ENCODE results near the gene CSNK1G2. TPM values are rescaled to one million over a fixed set of nuclear protein-coding genes. Genes with fewer than 3 reads are reported as not detected.
A peak's percentile ranks its signal among the peaks of the same experiment; 100 is the strongest.

CSNK1G2 gene
- total and polyA plus RNA-seq, 2 experiments from 2014 or later, result 39.6 to 147 TPM

DNA sequence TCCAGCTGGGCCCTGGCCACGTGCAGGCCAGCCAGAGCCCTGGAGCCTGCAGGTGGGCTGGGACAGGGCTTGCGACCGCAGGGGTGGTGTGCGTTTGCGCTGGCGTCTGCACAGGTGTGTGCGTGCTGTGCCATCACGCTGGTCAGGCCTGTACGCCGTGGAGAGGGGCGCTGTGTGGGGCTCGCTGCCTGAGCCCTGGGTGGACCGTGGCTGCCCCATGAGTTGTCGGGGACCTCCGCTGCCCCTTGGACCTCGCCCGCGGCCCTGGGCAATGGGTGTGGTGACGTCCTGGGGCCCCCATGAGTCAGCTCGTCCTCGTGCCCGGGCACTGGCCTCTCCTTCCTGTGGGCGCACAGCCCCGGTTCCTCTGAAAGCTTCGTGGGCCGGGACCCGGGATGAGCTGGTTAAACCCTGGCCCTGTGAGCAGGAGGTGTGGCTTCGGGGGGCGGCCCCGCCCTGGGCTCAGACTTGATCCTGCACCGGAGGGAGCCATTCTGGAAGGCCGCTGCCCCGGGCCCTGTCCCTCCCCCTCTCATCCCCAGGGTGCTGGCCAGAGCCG is 6.8 kb downstream of the CSNK1G2 start:
- Mint-ChIP-seq H3K9me3 (no peaks in the 10 kb centered on the region), H3K4me1 (peaks cover 17% of the 10 kb centered on the region), H3K4me3 (no peak overlapping the region), H3K27me3 (ENCODE audit: insufficient read depth, low read depth, poor library complexity) (peaks cover 18% of the 10 kb centered on the region), H3K27ac (no peak overlapping the region), H3K36me3 (ENCODE audit: low read depth) (peaks cover 13% of the 10 kb centered on the region)
- Histone ChIP-seq H3K27me3 (ENCODE audit: insufficient read depth) (no peaks in the 10 kb centered on the region), H3K27ac (ENCODE audit: low read depth) (peak overlapping the region; percentile 32), H3K4me3 (no peak overlapping the region), H3K79me2 (replicated peaks; ENCODE audit: insufficient read depth) (peaks cover 100% of the 10 kb centered on the region), H3K4me2 (no peak overlapping the region), H2AFZ (no peak overlapping the region), H3K9me2 (ENCODE audit: insufficient read depth) (no peaks in the 10 kb centered on the region), H3K4me1 (ENCODE audit: insufficient read depth) (peaks cover 9% of the 10 kb centered on the region), H3F3A (replicated peaks; ENCODE audit: low read depth) (peaks cover 3% of the 10 kb centered on the region), H3K36me3 (ENCODE audit: insufficient read depth) (peaks cover 4% of the 10 kb centered on the region; the same call in 1 of the 2 replicates), H4K20me1 (replicated peaks; ENCODE audit: insufficient read depth) (peaks cover 46% of the 10 kb centered on the region)
- peak; percentile 62 for DNase-seq (ENCODE audit: low spot score)
- TF ChIP-seq CREB1 (CRISPR knock-in tag; IDR thresholded peaks at IDR 0.05; ENCODE audit: low read depth) (no peak), EZH2phosphoT487 (IDR thresholded peaks at IDR 0.05; ENCODE audit: unreplicated experiment) (no peak), STAT1 (IDR thresholded peaks at IDR 0.05; ENCODE audit: unreplicated experiment) (no peak), NANOG (IDR thresholded peaks at IDR 0.05; ENCODE audit: borderline replicate concordance) (no peak), ZNF331 (CRISPR knock-in tag; IDR thresholded peaks at IDR 0.05; ENCODE audit: low read depth) (no peak), JUNB (IDR thresholded peaks at IDR 0.05; ENCODE audit: unreplicated experiment) (no peak), EZH2 (IDR thresholded peaks at IDR 0.05; ENCODE audit: low read depth, unreplicated experiment) (no peak), ZNF114 (CRISPR knock-in tag; IDR thresholded peaks at IDR 0.05) (no peak), REST (IDR thresholded peaks at IDR 0.05; ENCODE audit: unreplicated experiment) (no peak), ETS1 (IDR thresholded peaks at IDR 0.05) (no peak), POLR2AphosphoS5 (IDR thresholded peaks at IDR 0.05; ENCODE audit: low read depth) (no peak)
- TF ChIP-seq, protein P1, sequence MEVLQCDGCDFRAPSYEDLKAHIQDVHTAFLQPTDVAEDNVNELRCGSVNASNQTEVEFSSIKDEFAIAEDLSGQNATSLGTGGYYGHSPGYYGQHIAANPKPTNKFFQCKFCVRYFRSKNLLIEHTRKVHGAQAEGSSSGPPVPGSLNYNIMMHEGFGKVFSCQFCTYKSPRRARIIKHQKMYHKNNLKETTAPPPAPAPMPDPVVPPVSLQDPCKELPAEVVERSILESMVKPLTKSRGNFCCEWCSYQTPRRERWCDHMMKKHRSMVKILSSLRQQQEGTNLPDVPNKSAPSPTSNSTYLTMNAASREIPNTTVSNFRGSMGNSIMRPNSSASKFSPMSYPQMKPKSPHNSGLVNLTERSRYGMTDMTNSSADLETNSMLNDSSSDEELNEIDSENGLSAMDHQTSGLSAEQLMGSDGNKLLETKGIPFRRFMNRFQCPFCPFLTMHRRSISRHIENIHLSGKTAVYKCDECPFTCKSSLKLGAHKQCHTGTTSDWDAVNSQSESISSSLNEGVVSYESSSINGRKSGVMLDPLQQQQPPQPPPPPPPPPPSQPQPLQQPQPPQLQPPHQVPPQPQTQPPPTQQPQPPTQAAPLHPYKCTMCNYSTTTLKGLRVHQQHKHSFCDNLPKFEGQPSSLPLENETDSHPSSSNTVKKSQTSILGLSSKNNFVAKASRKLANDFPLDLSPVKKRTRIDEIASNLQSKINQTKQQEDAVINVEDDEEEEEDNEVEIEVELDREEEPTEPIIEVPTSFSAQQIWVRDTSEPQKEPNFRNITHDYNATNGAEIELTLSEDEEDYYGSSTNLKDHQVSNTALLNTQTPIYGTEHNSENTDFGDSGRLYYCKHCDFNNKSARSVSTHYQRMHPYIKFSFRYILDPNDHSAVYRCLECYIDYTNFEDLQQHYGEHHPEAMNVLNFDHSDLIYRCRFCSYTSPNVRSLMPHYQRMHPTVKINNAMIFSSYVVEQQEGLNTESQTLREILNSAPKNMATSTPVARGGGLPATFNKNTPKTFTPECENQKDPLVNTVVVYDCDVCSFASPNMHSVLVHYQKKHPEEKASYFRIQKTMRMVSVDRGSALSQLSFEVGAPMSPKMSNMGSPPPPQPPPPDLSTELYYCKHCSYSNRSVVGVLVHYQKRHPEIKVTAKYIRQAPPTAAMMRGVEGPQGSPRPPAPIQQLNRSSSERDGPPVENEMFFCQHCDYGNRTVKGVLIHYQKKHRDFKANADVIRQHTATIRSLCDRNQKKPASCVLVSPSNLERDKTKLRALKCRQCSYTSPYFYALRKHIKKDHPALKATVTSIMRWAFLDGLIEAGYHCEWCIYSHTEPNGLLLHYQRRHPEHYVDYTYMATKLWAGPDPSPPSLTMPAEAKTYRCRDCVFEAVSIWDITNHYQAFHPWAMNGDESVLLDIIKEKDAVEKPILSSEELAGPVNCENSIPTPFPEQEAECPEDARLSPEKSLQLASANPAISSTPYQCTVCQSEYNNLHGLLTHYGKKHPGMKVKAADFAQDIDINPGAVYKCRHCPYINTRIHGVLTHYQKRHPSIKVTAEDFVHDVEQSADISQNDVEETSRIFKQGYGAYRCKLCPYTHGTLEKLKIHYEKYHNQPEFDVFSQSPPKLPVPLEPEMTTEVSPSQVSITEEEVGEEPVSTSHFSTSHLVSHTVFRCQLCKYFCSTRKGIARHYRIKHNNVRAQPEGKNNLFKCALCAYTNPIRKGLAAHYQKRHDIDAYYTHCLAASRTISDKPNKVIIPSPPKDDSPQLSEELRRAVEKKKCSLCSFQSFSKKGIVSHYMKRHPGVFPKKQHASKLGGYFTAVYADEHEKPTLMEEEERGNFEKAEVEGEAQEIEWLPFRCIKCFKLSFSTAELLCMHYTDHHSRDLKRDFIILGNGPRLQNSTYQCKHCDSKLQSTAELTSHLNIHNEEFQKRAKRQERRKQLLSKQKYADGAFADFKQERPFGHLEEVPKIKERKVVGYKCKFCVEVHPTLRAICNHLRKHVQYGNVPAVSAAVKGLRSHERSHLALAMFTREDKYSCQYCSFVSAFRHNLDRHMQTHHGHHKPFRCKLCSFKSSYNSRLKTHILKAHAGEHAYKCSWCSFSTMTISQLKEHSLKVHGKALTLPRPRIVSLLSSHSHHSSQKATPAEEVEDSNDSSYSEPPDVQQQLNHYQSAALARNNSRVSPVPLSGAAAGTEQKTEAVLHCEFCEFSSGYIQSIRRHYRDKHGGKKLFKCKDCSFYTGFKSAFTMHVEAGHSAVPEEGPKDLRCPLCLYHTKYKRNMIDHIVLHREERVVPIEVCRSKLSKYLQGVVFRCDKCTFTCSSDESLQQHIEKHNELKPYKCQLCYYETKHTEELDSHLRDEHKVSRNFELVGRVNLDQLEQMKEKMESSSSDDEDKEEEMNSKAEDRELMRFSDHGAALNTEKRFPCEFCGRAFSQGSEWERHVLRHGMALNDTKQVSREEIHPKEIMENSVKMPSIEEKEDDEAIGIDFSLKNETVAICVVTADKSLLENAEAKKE (CRISPR knock-in tag; IDR thresholded peaks at IDR 0.05), result no peak
- TF ChIP-seq, protein P2, sequence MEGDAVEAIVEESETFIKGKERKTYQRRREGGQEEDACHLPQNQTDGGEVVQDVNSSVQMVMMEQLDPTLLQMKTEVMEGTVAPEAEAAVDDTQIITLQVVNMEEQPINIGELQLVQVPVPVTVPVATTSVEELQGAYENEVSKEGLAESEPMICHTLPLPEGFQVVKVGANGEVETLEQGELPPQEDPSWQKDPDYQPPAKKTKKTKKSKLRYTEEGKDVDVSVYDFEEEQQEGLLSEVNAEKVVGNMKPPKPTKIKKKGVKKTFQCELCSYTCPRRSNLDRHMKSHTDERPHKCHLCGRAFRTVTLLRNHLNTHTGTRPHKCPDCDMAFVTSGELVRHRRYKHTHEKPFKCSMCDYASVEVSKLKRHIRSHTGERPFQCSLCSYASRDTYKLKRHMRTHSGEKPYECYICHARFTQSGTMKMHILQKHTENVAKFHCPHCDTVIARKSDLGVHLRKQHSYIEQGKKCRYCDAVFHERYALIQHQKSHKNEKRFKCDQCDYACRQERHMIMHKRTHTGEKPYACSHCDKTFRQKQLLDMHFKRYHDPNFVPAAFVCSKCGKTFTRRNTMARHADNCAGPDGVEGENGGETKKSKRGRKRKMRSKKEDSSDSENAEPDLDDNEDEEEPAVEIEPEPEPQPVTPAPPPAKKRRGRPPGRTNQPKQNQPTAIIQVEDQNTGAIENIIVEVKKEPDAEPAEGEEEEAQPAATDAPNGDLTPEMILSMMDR (conservative IDR thresholded peaks at IDR 0.05; ENCODE audit: low read depth in 2 of 2), result no peak
- peak; percentile 77 for ATAC-seq

Measured in GM23338 (cell line).